Mucosa of descending colon (tissue), 3 donors: ENCODE results near the gene TMC2. TPM values are rescaled to one million over a fixed set of nuclear protein-coding genes. Genes with fewer than 3 reads are reported as not detected.
A peak's percentile ranks its signal among the peaks of the same experiment; 100 is the strongest.

Experiments
- ATAC-seq: fragments of 200-7000 bp; cut with Tn5 transposase; one replicate; pipeline ENCODE4 v1.9.1; 2020; ENCODE audit warnings: mild to moderate bottlenecking, moderate library complexity
- DNase-seq, 3 donors: peaks; one replicate each; pipeline ENCODE4 v3.0.0-alpha.2; 2020
- H3K36me3 ChIP-seq: fragments of 200-600 bp; one replicate; pipeline ENCODE4 v1.8.0; 2021; ENCODE audit warnings: low read depth, mild to moderate bottlenecking
- H3K4me1 ChIP-seq: fragments of 200-600 bp; one replicate; pipeline ENCODE4 v1.8.0; 2021; ENCODE audit warnings: low read depth, mild to moderate bottlenecking
- H3K4me3 ChIP-seq: fragments of 200-600 bp; one replicate; pipeline ENCODE4 v1.8.0; 2021; ENCODE audit warnings: mild to moderate bottlenecking
- H3K9me3 ChIP-seq: fragments of 200-600 bp; one replicate; pipeline ENCODE4 v1.8.0; 2021; ENCODE audit warnings: mild to moderate bottlenecking
- intact Hi-C, 2 donors: fragments of 100-400 bp; cut with DNase I in 1 of 2; cut with micrococcal nuclease in 1 of 2; formaldehyde crosslinking; loops; one replicate each; pipeline versions ENCODE4 v1.11.0 to v1.11.1; 2022; cut with DNase I, micrococcal nuclease
- total RNA-seq, 3 donors: library from RNA; stranded (reverse); fragmentation: NEBNext Ultra II Directional in 2 of 3; extraction: Animal tissue kit (Norgen Biotek cat#: 25700) in 2 of 3; gene quantifications; one replicate each; pipeline versions ENCODE4 v1.2.1 to v1.2.4, GENCODE V29; 2021 to 2023
- TF ChIP-seq, protein P1 (sequence below): fragments of 200-600 bp; IDR thresholded peaks from one replicate; pipeline ENCODE4 v1.8.0; 2022; ENCODE audit warnings: antibody characterized with exemption, mild to moderate bottlenecking
- donor health status: DM: no; HTN: no; CAD: no; lungs with moderate emphysema.
- donor health status: DM: no; HTN: no; CAD: no.
- donor health status: DM: no; HTN: yes; CAD: no.

TMC2 gene
- total RNA-seq, 3 donors from 2014 or later: 0.09 to 0.41 TPM; not detected in 1

DNA sequence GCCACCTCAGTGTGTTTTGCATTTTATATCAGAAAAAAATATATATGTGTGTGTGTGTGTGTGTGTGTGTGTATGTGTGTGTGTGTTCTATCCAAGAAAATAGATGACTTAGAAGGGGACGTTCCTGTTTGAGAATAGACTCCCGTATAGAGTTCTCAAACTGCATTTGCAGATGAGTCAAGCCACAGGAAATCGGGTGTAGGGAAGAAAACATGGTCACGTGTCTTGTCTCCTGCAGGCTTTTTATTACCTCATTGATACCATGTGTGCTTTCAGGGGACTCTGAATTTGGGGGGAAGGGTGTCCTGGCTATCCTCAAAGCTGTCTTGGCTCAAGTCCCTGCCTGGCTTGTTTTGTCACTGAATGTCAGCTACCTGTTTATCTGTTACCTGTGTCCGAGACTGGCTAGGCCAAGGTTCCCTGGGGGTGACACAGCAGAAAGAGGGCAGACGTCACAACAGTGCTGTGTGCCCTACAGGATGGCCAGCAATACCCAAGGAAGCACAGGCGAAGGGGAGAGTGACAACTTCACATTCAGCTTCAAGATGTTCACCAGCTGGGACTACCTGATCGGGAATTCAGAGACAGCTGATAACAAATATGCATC is 60.4 kb downstream of the TMC2 start:
- ATAC-seq: no peak
- intact Hi-C loops: no loop called here
- Histone ChIP-seq H3K4me3 (no peak overlapping the region), H3K36me3 (no peaks in the 10 kb centered on the region), H3K4me1 (peaks cover 9% of the 10 kb centered on the region), H3K9me3 (no peaks in the 10 kb centered on the region)
- no peak for DNase-seq
- TF ChIP-seq, protein P1, sequence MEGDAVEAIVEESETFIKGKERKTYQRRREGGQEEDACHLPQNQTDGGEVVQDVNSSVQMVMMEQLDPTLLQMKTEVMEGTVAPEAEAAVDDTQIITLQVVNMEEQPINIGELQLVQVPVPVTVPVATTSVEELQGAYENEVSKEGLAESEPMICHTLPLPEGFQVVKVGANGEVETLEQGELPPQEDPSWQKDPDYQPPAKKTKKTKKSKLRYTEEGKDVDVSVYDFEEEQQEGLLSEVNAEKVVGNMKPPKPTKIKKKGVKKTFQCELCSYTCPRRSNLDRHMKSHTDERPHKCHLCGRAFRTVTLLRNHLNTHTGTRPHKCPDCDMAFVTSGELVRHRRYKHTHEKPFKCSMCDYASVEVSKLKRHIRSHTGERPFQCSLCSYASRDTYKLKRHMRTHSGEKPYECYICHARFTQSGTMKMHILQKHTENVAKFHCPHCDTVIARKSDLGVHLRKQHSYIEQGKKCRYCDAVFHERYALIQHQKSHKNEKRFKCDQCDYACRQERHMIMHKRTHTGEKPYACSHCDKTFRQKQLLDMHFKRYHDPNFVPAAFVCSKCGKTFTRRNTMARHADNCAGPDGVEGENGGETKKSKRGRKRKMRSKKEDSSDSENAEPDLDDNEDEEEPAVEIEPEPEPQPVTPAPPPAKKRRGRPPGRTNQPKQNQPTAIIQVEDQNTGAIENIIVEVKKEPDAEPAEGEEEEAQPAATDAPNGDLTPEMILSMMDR: no peak

DNA sequence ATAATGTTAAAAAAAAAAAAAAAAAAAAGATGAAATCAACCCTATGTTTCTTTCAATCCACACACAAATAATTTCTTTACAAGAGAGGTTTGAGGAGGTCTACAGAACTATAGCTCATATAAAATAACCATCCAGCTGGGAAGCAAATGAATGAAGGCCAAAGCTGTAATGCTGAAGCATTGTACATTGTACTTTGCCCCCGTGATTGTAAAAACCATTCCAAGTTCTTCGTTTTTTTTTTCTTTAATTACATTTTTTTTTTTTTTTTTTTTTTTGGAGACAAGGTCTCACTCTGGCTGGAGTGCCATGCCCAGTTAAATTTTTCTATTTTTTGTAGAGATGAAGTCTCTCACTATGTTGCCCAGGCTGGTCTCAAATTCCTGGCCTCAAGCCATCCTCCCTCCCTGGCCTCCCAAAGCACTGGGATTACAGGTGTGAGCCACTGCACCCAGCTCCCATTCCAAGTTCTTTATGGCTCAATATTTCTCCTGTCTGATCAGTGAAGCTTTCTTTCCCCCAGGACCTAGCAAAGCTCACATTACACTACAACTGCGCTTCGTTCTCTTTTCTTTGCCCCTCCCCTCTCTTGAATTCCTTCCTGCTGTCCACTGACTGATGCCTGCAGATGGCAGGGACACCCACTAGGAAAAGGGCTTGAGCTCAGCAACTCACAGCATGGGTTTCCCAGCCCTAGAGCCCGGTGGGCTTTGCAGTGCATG is 63.1 kb downstream of the TMC2 start:
- TF ChIP-seq, protein P1: no peak
- peak in 2 of 3 donors; percentile 62 to 63 for DNase-seq
- no peaks in the 10 kb centered on the region for H3K36me3 ChIP-seq
- peaks cover 9% of the 10 kb centered on the region for H3K4me1 ChIP-seq
- ATAC-seq: peak; percentile 77
- H3K4me3 ChIP-seq: no peak overlapping the region
- intact Hi-C loops: no loop called here
- no peaks in the 10 kb centered on the region for H3K9me3 ChIP-seq

DNA sequence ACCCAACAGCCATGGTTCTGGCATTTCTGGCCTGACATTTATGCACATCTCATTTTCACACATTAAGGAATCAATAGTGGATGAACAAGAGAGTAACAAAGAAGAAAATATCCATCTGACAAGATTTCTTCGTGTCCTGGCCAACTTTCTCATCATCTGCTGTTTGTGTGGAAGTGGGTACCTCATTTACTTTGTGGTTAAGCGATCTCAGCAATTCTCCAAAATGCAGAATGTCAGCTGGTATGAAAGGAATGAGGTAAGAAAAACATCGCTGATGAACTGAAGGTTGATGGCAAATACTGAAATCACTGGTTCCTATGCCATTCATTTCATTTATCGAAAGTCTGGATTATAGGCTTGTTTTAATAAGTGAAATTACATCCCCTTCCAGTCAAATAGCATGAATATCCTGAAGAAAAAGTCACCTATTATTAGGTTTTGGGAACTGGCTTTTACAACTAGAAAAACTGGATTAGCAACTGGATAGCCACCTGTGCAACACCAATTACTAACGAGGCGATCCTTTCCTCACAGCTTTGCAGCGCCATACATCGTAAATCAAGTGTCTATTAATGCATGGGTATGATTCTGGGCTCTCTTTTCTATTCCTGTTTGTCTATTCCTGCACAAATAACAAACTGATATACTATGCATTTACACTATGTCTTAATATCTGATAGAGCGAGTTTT is 65.8 kb downstream of the TMC2 start:
- TF ChIP-seq, protein P1: no peak
- Histone ChIP-seq H3K36me3 (no peaks in the 10 kb centered on the region), H3K4me1 (peaks cover 9% of the 10 kb centered on the region), H3K4me3 (no peak overlapping the region), H3K9me3 (peaks cover 11% of the 10 kb centered on the region)
- no peak for DNase-seq
- intact Hi-C loops: no loop called here
- ATAC-seq: no peak

DNA sequence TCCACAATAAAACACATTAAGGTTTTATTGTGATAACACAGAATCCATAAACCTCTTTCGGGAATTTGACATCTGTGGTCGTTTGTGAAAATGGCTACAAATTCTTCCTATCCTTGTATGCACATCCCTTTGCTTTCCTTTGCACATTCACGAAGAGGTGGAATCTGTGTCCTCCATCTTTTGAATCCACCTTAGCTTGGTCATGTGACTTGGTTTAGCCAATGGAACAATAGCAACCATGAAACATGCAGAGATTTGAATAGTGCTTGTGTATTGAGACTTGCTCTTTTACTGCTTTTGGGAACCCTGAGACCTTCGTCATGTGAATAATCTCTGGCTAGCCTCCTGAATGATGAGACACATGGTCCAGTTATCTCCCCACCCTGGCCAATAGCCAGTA is 66.4 kb downstream of the TMC2 start:
- Histone ChIP-seq H3K4me1 (peaks cover 9% of the 10 kb centered on the region), H3K9me3 (peaks cover 14% of the 10 kb centered on the region), H3K36me3 (no peaks in the 10 kb centered on the region), H3K4me3 (no peak overlapping the region)
- ATAC-seq: peak; percentile 62
- DNase-seq: no peak
- intact Hi-C loops: no loop called here
- TF ChIP-seq, protein P1: no peak

DNA sequence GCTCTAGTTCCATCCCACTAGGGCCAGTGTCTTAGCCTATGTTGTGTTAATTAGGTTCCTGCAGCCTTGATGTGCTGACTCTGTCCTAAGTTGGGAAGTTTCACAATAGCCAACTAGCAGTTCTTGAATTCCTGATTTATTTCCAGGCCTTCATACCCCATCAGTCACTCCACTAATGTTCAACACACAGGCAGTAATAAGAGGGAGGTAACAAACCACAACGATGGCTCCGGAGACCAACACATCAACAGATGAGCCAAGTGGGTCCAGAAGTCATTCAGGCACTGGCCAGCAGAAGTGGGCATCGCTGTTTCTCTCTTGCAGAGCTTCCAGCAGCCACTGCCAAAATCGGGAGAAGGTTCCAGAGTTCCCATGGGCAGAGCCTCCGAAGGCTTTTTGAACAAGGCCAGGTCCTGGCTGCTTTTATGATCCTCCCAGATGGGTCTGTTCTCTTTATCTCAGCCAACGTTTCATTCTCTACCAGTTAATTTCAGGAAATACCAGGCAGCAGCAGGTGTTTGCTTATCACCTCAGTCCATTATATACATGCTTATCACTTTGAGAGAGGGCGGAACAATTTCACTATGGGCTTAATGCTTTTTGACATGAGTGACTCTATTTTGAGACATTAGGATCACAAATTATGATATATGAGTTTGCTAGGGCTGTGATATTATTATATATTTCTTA is 67.6 kb downstream of the TMC2 start:
- ATAC-seq: peak; percentile 74
- intact Hi-C loops: no loop called here
- H3K9me3 ChIP-seq: peaks cover 14% of the 10 kb centered on the region
- TF ChIP-seq, protein P1: no peak
- DNase-seq: peak in 2 of 3 donors; percentile 23 to 36
- no peak overlapping the region for H3K4me3 ChIP-seq
- peaks cover 9% of the 10 kb centered on the region for H3K4me1 ChIP-seq
- H3K36me3 ChIP-seq: no peaks in the 10 kb centered on the region
